A549 (cell line): Measurements from ENCODE around the gene TMEM255B. TPM values are rescaled to one million over a fixed set of nuclear protein-coding genes. Genes with fewer than 3 reads are reported as not detected.

ENCODE experiments used
- ATAC-seq, 2 experiments: fragments of 200-7000 bp in 1 of 2; fragments of >200 bp in 1 of 2; cut with Nextera tagmentation in 1 of 2; cut with Tn5 transposase in 1 of 2; 3 replicates each; pipeline versions ENCODE4 v1.8.0 to v1.9.1; 2018 to 2020; ENCODE audit warnings: mild to moderate bottlenecking in 1 of 2, moderate library complexity in 1 of 2
- CTCF ChIA-PET: fragments of 300-600 bp; sonication (Branson Sonifier 250); formaldehyde crosslinking; extraction: SDS; loops from one replicate; lab custom pipeline; 2021; ENCODE audit warnings: antibody characterized with exemption, inconsistent platforms; lab: Yijun Ruan, JAX
- POLR2A ChIA-PET: fragments of 350-600 bp; formaldehyde crosslinking; extraction: SDS; loops from one replicate; lab custom pipeline; 2021; ENCODE audit warnings: antibody characterized with exemption, inconsistent platforms; lab: Yijun Ruan, JAX
- DNase-seq, 2 experiments: peaks; one replicate each; pipeline versions ENCODE4 v3.0.0 to v3.0.0-alpha.2; 2011 to 2016; ENCODE audit warnings: low read depth in 1 of 2, low spot score in 1 of 2
- FAIRE-seq: peaks from 2 replicates; lab custom pipeline; 2011; peaks lifted over from hg19 to GRCh38; lab: Jason Lieb, UNC
- H3K27ac ChIP-seq, 2 experiments: fragments of >200 bp; sonication (Bioruptor Twin); formaldehyde crosslinking; 3 replicates each; pipeline ENCODE4 v1.5.1; 2016 to 2017
- H3K4me1 ChIP-seq: fragments of >200 bp; sonication (Bioruptor Twin); formaldehyde crosslinking; 3 replicates; pipeline ENCODE4 v1.6.1; 2016
- H3K4me2 ChIP-seq: fragments of >200 bp; sonication (Bioruptor Twin); formaldehyde crosslinking; 3 replicates; pipeline ENCODE4 v1.6.1; 2016
- H3K4me3 ChIP-seq: fragments of >200 bp; sonication (Bioruptor Twin); formaldehyde crosslinking; 3 replicates; pipeline ENCODE4 v1.5.1; 2016
- H3K9me3 ChIP-seq: fragments of >200 bp; sonication (Bioruptor Twin); formaldehyde crosslinking; 3 replicates; pipeline ENCODE4 v1.6.1; 2016
- CBX2 ChIP-seq: fragments of 200-600 bp; sonication (generic); IDR thresholded peaks from 2 replicates; pipeline ENCODE4 v1.6.1; 2016; ENCODE audit warnings: low read depth, mild to moderate bottlenecking, borderline replicate concordance
- CEBPB ChIP-seq, 2 experiments: fragments of >200 bp in 1 of 2; sonication (Bioruptor Twin) in 1 of 2; formaldehyde crosslinking in 1 of 2; IDR thresholded peaks; 2 replicates each; pipeline ENCODE4 v1.6.1; 2012 to 2016
- CHD2 ChIP-seq: fragments of 150-350 bp; IDR thresholded peaks from 2 replicates; pipeline ENCODE4 v1.6.1; 2014; ENCODE audit warnings: low read length; ENCODE audit not compliant: partially characterized antibody
- CHD4 ChIP-seq: fragments of 200-600 bp; sonication (generic); IDR thresholded peaks from 2 replicates; pipeline ENCODE4 v1.6.1; 2016; ENCODE audit warnings: antibody characterized with exemption, mild to moderate bottlenecking, borderline replicate concordance
- GATA3 ChIP-seq: IDR thresholded peaks from 2 replicates; pipeline ENCODE4 v1.6.1; 2012; ENCODE audit warnings: borderline replicate concordance
- HDAC2 ChIP-seq: fragments of 200-600 bp; sonication (generic); IDR thresholded peaks from 2 replicates; pipeline ENCODE4 v1.6.1; 2016
- HEYL ChIP-seq: fragments of 250-450 bp; sonication (Bioruptor Pico); IDR thresholded peaks from 2 replicates; pipeline ENCODE4 v1.8.0; 2021; ENCODE audit warnings: mild to moderate bottlenecking, moderate library complexity
- MAFK ChIP-seq: fragments of 450-650 bp; IDR thresholded peaks from 2 replicates; pipeline ENCODE4 v1.6.1; 2014; ENCODE audit not compliant: partially characterized antibody
- MYC ChIP-seq: IDR thresholded peaks from 2 replicates; pipeline ENCODE4 v1.6.1; 2012; ENCODE audit warnings: mild to moderate bottlenecking, inconsistent platforms, low read length, improper control_type of control experiment, borderline replicate concordance
- POLR2AphosphoS2 ChIP-seq: conservative IDR thresholded peaks from 2 replicates; pipeline ENCODE4 v1.6.1; 2012; ENCODE audit warnings: low read length, improper control_type of control experiment, inconsistent platforms
- RCOR1 ChIP-seq: fragments of 150-350 bp; IDR thresholded peaks from 2 replicates; pipeline ENCODE4 v1.6.1; 2014; ENCODE audit warnings: antibody characterized with exemption, low read length, low read depth
- SMC3 ChIP-seq: fragments of >200 bp; sonication (Bioruptor Twin); formaldehyde crosslinking; IDR thresholded peaks from 3 replicates; pipeline ENCODE4 v1.6.1; 2018; ENCODE audit warnings: inconsistent platforms
- TP53 ChIP-seq: fragments of 250-450 bp; sonication (Bioruptor Pico); IDR thresholded peaks from 2 replicates; pipeline ENCODE4 v1.5.0; 2021; ENCODE audit warnings: mild to moderate bottlenecking, moderate library complexity
- ZC3H11A ChIP-seq: fragments of 450-650 bp; IDR thresholded peaks from 2 replicates; pipeline ENCODE4 v1.6.1; 2014; ENCODE audit warnings: antibody characterized with exemption, mild to moderate bottlenecking
- ZNF302 ChIP-seq: fragments of 250-450 bp; sonication (Bioruptor Pico); IDR thresholded peaks from 2 replicates; pipeline ENCODE4 v1.9.0; 2021; ENCODE audit warnings: inconsistent platforms, mild to moderate bottlenecking, moderate library complexity
- WGBS: methylation state at CpG from one replicate; pipeline ENCODE4 v1.1.6; 2017; ENCODE audit errors: missing lambda C conversion rate; 5-methylcytosine and 5-hydroxymethylcytosine counted together
- polyA plus RNA-seq, 4 experiments: library from polyadenylated mRNA; depleted of rRNA in 3 of 4; stranded (reverse); fragments of >200 nt; fragmentation: RNase III in 1 of 4; extraction: RNeasy Plus Mini Kit Qiagen cat#74134 plus additional on column Dnase treatment in 1 of 4; gene quantifications; 2 replicates in 3 of 4; 3 replicates in 1 of 4; pipeline ENCODE4 v1.2.3, GENCODE V29; 2011 to 2017
- TF ChIP-seq, protein P1 (sequence below): fragments of 200-600 bp; sonication (generic); IDR thresholded peaks from 2 replicates; pipeline ENCODE4 v1.6.1; 2016; ENCODE audit warnings: antibody characterized with exemption, mild to moderate bottlenecking, moderate library complexity
- TF ChIP-seq, protein P2 (sequence below): fragments of 150-350 bp; IDR thresholded peaks from 2 replicates; pipeline ENCODE4 v1.6.1; 2014; ENCODE audit warnings: low read depth, mild to moderate bottlenecking, low read length
- TF ChIP-seq, protein P3 (sequence below): fragments of 450-650 bp; IDR thresholded peaks from 2 replicates; pipeline ENCODE4 v1.6.1; 2014; ENCODE audit warnings: antibody characterized with exemption

The TMEM255B gene
- polyA plus RNA-seq, 2 of the 4 experiments (the other 2 are of a cell fraction): 0.54 to 1.1 TPM

DNA sequence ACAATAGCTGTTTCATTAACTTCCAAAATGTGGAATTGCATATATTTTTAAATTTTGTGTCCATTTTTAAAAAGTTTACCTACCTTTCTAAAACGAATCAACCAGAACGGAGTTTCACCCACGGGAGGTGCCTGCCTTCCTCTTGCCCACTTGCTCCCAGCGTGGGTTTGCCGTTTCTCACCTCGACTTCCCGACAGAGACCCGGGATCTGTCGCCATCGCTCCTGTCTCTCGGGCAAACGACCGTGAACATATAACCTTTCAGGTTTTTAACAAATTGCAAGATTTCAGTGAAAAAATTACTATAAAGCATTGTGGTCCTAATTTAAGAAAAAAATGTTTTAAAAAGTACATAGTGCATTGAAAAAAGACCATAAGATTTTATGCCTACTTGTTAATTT lies 4.2 kb downstream of the TMEM255B start (continued):
- TF ChIP-seq, protein P1, sequence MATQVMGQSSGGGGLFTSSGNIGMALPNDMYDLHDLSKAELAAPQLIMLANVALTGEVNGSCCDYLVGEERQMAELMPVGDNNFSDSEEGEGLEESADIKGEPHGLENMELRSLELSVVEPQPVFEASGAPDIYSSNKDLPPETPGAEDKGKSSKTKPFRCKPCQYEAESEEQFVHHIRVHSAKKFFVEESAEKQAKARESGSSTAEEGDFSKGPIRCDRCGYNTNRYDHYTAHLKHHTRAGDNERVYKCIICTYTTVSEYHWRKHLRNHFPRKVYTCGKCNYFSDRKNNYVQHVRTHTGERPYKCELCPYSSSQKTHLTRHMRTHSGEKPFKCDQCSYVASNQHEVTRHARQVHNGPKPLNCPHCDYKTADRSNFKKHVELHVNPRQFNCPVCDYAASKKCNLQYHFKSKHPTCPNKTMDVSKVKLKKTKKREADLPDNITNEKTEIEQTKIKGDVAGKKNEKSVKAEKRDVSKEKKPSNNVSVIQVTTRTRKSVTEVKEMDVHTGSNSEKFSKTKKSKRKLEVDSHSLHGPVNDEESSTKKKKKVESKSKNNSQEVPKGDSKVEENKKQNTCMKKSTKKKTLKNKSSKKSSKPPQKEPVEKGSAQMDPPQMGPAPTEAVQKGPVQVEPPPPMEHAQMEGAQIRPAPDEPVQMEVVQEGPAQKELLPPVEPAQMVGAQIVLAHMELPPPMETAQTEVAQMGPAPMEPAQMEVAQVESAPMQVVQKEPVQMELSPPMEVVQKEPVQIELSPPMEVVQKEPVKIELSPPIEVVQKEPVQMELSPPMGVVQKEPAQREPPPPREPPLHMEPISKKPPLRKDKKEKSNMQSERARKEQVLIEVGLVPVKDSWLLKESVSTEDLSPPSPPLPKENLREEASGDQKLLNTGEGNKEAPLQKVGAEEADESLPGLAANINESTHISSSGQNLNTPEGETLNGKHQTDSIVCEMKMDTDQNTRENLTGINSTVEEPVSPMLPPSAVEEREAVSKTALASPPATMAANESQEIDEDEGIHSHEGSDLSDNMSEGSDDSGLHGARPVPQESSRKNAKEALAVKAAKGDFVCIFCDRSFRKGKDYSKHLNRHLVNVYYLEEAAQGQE: no peak

DNA sequence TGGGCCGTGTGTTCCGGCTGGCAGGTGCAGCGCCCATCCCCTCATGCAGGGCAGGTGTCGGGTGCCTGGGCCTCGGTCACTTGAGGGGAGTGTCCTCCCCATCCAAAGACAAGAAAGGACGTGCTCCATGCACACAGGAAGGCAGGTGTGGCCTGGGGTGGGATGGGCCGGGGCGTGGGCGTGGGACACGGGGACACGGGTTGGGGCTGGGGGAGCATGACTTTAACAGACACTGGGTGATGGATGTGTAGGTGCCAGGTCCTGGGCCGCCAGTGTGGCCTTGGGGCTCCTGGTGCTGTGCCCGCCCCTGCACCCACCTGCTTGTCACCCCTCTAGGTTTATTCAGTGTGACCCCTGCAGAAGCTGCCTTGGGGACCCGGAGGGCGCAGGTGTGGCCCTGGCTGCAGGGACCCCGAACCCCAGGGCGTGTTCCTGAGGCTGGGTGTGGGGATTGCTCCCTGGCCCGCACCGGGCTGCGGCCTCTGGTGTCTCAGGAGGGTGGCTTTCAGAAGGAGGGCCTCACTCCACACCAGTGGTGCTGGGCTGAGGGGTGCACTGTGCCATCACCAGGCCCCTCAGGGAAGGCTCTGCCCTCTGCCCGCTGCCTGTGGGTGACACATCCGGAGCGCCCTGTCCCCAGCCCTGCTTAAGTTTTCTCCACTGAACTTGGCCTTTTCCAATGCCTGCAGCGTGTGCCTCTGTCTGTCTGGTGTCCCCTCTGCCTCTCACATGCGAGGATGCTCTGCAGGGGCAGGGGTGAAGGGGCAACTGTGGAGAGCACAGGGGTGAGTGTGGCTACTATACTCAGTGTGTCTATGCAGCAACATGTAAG lies 5.2 kb downstream of the TMEM255B start:
- POLR2A ChIA-PET: no interaction called here
- H3K27ac ChIP-seq: no peak overlapping the region
- H3K4me2 ChIP-seq: no peak overlapping the region
- TF ChIP-seq, protein P1: no peak
- TF ChIP-seq TP53 (no peak), HDAC2 (no peak), RCOR1 (no peak), CBX2 (no peak), MAFK (no peak), CHD4 (no peak)
- no peak for DNase-seq
- H3K9me3 ChIP-seq: no peaks in the 10 kb centered on the region
- no peak for FAIRE-seq
- ATAC-seq: no peak
- CTCF ChIA-PET: no interaction called here
- 87% methylated on average over 12 of the region's 25 CpGs for WGBS
- H3K4me3 ChIP-seq: no peak overlapping the region
- no peaks in the 10 kb centered on the region for H3K4me1 ChIP-seq

DNA sequence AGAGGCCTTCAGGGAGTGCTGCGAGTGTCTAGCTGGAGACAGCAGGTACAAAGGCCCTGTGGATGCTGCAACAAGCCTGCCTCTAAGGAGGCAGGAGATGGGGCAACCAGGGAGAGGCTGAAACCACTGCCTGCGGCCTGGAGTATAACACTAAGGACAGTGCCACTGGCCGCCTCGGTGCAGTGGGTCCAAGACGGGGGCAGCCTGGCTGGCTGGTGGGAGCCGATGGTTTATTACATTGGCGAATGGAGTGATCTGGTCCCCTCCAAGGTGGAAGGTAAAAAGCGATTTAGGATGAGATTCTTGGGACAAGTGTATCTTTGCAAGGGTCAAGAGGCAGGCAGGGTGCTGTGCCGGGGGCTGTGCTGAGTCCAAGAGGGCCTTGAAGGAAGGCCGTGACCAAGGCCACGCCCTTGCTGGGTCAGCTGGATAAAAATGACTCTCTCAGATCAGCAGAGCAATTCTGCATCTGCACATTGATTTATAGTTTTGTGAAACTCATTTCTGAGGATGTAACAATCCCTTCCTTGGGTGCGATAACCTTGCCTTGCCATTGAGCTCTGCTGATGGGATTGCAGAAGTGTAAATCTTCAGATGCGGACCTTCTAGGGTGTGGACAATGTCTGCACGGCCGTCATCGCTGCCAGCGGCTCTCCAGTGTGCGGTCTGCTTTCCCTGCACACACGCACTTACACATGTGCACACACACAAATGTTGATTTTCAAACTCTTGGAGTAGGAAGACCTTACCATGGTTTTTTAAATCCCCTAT lies 6.0 kb downstream of the TMEM255B start:
- H3K4me1 ChIP-seq: no peaks in the 10 kb centered on the region
- no peak overlapping the region for H3K4me2 ChIP-seq
- 85% methylated on average over 16 of the region's 19 CpGs for WGBS
- TF ChIP-seq, protein P2, sequence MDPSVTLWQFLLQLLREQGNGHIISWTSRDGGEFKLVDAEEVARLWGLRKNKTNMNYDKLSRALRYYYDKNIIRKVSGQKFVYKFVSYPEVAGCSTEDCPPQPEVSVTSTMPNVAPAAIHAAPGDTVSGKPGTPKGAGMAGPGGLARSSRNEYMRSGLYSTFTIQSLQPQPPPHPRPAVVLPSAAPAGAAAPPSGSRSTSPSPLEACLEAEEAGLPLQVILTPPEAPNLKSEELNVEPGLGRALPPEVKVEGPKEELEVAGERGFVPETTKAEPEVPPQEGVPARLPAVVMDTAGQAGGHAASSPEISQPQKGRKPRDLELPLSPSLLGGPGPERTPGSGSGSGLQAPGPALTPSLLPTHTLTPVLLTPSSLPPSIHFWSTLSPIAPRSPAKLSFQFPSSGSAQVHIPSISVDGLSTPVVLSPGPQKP: no peak
- TF ChIP-seq MYC (no peak), SMC3 (no peak), CEBPB (IDR thresholded peaks at IDR 0.05) (no peak), ZNF302 (CRISPR knock-in tag) (no peak), ZC3H11A (no peak), HEYL (CRISPR knock-in tag) (no peak), CBX2 (no peak), GATA3 (no peak), POLR2AphosphoS2 (no peak), TP53 (no peak), CHD2 (no peak)
- TF ChIP-seq, protein P1: no peak
- TF ChIP-seq, protein P3, sequence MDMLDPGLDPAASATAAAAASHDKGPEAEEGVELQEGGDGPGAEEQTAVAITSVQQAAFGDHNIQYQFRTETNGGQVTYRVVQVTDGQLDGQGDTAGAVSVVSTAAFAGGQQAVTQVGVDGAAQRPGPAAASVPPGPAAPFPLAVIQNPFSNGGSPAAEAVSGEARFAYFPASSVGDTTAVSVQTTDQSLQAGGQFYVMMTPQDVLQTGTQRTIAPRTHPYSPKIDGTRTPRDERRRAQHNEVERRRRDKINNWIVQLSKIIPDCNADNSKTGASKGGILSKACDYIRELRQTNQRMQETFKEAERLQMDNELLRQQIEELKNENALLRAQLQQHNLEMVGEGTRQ: no peak
- TF ChIP-seq, all 56 proteins: peak for 0
- Histone ChIP-seq H3K4me3 (no peak overlapping the region), H3K9me3 (no peaks in the 10 kb centered on the region), H3K27ac (no peak overlapping the region)
- CTCF ChIA-PET: no interaction called here
- ATAC-seq (no peak), DNase-seq (no peak), FAIRE-seq (no peak)
- POLR2A ChIA-PET: no interaction called here
